Mucosa of gallbladder (tissue), 1 donor: ENCODE data around the gene TASP1. TPM values are rescaled to one million over a fixed set of nuclear protein-coding genes. Genes with fewer than 3 reads are reported as not detected.
"Not testable (repeated sequence)": the region's sequence is repeated elsewhere in the genome, so short reads cannot be mapped to it uniquely, and the experiment has no call there.

Experiments used
- DNase-seq: peaks from one replicate; pipeline ENCODE4 v3.0.0-alpha.2; 2020; ENCODE audit warnings: low spot score
- total RNA-seq: library from RNA; stranded (reverse); gene quantifications from one replicate; pipeline ENCODE4 v1.2.1, GENCODE V29; 2021
- donor health status: DM: no; HTN: no; CAD: no.

Gene TASP1
- total RNA-seq, 1 donor from 2014 or later, result 11.8 TPM

DNA sequence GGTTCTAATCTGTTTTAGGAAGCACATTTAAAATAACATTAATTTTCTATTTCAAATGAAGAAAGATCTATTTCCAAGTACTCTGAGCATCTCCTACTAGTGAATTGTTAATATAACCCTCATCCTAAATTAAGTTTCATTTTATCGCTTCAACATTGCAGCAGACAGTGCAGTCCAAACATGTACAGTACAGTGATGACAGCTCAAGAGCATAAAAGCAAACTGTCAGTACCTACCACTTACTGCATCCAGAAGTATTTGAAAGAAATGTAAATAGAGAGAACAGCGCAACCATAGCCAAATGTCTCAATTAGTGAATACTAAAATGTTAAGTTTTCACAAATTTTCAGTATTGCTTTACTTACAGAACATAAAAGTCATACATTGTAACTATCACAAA lies 238.3 kb downstream of the TASP1 start:
- DNase-seq, result no peak

GRCh38 chr20:13397300-13397724 lies 241.4 kb downstream of the TASP1 start:
- no peak for DNase-seq

- no peak for DNase-seq
These were observed 241.9 kb downstream of the TASP1 start for GRCh38 chr20:13396826-13397225.

GRCh38 chr20:13396022-13396421 lies 242.7 kb downstream of the TASP1 start:
- DNase-seq, result no peak

- no peak for DNase-seq
These were observed 243.5 kb downstream of the TASP1 start for GRCh38 chr20:13395232-13395631.

DNA sequence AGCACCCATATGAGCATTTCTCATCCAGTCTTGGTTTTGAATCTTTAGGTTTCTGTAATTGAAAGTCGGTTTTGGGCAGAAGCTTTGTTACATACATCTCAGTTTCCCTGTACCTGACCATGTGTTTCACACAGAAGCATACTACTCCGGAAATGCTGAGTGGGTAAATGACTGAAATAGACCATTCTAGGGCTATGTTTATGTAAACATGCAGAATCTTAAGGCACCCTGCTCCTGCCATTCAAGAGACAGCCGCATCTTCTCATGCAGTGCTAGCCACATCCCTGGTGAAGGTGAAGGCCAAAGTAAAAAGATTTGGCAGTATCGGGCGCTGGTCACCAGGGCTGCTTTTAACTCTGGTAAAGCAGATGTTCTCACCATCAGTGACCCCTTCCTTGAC lies 246.3 kb downstream of the TASP1 start:
- no peak for DNase-seq

DNA sequence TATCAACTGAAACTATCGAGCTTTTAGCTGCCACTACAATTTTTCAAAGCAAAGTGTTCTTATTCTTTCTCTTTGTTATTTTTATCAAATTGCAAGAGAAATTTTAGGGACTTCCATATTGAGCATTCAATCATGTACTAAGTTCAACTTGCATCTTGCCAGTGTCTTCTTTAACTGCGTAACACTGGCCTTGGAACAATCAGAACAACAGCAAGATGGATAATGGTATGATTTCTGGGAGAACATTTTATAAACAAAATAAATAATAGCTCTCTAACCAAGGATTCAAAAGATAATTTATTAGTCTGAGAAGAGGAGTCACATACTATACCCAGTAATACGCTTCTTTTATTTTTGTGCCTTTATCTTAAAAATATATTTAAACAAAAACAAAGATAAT lies 249.6 kb downstream of the TASP1 start:
- DNase-seq, result no peak

DNA sequence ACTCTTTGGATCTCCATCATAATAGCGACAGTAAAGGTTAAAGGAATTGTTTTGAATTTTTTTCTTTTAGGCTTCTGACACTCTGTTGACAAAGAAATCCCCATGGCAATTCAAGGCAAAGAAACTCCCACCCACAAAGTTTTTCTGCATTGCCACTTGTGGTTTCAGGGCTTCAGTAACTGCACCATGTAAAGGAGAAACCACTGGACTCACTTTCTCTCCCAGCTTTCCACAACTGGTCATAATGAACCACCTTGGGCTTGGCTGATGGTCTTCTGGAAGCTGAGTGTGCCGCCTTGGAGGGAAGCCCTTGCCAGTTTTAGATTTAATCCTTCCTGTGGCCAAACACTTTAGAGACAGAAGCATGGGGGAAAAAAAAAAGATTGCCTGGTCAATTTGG lies 254.6 kb downstream of the TASP1 start:
- no peak for DNase-seq

DNA sequence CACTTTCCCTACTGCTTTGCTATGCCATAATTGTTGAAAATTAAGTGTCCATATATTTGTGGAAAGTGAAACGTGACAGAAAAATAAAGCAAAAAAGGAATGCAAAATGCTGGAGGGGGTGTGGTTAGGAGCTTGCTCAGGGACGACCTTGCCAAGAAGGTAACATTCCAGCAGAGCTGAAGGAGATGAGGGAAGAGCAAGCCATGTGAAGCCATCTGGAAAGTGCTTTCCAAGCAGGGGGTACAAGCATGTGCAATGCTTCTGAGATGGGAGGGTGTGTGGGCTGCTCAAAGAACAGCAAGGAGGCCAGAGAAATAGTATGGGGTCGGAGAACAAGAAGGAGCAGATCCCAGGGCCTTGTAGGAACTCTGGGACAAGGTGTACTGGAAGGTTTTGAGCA lies 255.9 kb downstream of the TASP1 start:
- no peak for DNase-seq

- DNase-seq, result not testable (repeated sequence)
These were observed 258.1 kb downstream of the TASP1 start for GRCh38 chr20:13380497-13381229.

DNA sequence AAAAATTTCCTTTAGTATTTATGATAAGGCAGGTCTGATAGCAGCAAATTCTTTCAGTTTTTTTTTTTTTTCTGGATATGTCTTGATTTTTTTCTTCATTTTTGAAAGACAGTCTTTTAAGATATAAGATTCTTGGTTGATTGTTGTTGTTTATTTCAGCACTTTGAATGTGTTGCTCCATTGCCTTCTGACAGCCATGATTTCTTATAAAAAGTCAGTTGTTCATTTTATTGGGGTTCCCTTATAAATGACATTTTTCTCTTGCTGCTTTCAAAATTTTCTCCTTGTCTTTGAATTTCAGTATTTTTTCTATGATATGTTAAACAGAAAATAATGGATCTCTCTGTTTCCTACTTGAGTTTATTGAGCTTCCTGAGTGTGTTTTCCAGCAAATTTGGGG lies 265.3 kb downstream of the TASP1 start:
- no peak for DNase-seq

DNA sequence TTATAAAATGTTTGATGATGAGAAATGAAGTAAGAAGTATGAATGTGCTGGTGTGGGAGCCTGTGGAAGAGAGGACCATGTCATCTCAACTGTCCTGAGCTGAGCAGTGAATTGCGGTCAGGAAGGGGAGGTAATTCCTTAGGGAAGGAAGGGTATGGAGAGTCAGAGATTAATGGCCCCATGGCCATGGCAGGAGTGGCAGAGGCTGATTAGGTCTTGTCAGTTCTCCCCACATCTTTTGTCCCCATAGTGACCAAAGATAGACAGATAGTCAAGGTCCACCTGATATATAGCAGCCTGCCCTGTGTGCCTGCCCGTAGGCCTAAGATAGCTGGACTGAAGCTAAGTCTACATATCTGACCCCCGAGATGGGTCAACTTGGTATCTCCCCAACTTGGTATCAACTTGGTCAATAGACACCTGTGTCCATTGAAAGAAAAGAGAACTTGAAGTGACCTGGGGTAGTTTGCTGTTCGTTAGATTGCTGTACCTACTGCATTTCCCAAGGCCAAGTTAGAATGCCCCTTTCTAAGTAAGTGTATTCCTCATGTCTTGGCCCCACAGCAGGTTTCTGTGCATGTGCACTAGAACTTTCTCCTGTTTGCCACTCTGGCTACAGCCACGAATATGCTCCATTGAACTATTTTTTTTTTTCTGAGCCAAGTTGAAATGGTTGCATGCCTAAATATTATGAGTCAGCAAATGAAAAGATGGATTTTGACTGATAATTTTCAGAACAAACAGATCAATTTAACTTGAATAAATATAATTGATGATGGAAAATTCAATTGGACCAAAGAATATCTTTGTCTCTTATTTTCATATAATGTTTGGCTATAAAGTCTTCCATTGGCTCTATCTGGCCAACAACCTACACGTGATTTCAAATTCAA lies 274.2 kb downstream of the TASP1 start:
- no peak for DNase-seq

DNA sequence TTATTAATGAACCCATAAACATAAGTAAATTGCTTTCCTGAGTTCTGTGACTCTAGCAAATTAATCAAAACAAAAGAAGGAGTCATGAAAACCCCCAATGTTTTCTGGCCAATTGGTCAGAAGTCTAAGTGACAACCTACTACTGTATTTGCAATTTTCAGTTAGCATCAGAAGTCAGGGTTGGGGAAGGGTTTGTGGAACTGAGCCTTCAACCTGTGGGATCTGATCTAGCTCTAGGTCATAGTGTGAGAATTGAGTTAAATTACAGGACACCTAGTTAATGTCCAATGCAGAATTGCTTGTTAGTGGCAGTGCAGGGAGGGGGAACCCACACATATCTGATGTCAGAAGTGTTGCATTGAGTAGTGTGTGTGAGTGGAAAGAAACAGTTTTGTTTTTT lies 275.3 kb downstream of the TASP1 start:
- DNase-seq, result no peak

DNA sequence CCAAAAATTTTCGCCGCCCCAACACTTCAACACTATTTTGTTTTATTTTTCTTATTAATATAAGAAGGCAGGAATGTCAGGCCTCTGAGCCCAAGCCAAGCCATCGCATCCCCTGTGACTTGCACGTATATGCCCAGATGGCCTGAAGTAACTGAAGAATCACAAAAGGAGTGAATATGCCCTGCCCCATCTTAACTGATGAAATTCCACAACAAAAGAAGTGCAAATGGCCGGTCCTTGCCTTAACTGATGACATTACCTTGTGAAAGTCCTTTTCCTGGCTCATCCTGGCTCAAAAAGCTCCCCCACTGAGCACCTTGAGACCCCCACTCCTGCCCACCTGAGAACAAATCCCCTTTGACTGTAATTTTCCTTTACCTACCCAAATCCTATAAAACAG lies 276.6 kb downstream of the TASP1 start:
- not testable (repeated sequence) for DNase-seq

- not testable (repeated sequence) for DNase-seq
These were observed 279.8 kb downstream of the TASP1 start for GRCh38 chr20:13358936-13359335.

GRCh38 chr20:13357782-13358181 lies 280.9 kb downstream of the TASP1 start:
- DNase-seq, result not testable (repeated sequence)

- no peak for DNase-seq
These were observed 282.1 kb downstream of the TASP1 start for GRCh38 chr20:13356591-13356990.

DNA sequence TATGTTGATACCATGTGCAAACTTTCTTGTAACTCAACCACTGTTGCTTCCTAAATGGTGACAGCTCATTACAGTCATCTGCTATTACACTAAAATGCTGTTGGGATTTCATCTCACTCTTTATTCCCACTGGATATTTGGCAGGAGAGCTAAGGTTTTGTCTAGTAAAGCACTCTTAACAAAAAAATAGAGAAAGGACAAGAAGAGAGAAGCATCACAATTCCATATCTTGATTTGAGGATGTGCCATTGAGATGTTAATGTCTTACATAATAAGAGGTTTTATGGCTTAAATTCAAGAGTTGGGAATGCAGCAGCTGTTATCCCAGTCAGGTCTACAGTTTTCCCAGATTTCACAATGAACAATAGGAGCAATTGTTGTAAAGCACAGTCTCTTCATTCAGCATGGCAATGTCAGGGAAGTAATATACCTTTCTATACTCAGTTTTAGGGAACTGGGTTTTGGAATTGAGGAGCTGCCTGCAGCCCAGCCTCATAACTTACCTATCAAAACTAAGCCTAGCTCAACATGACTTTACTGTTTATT lies 282.7 kb downstream of the TASP1 start:
- no peak for DNase-seq

DNA sequence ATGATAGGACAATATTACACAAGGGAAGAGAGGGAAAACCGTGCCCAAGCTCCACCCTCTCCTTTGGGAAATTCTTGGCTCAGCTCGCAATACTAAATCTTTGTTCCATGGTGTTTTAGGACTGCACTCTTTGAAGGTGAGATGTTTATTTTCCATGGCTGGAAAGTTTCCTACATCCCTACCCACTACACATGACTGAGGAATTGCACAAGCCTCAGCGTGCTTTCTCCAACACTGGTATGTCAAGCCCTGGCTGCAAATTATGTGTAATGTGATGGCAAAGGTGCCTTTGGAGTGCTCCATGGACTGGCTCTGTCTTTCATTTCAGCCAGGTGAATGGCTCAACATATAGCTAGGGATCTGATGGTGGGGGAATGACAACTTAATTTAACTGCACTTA lies 283.3 kb downstream of the TASP1 start:
- DNase-seq, result no peak

DNA sequence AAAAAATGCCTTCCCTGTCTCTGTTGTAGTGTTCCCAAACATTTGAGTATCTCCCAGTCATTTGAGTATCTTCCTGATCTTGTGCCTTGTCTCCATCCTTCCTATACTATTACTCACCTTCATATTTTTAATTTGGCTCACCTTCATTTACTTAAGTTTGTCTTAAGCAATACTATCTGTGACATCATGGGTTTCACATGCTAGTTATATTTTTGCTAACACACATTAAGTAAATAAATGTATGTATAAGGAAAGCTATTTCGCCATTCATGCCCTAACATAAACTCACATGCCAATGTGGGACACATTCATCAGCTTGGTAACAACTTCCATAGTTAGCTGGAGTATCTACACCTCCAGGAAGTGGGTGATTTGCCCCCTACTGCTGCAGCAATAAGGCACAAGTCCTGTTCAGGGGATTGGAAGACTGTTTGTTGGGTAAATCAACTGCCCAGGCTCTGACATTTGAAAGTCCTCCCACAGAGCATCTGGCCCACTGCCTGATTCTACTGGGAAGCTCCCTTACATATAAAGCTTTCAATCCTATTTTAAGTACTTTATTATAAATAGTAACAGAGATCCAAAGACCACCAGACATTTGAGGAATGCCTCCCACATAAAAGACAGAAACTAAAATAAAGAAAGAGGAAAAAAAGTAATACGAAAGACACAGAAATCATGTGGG lies 285.3 kb downstream of the TASP1 start:
- DNase-seq, result no peak

- DNase-seq, result no peak
These were observed 289.5 kb downstream of the TASP1 start for GRCh38 chr20:13349235-13349604.
